HEK293 (cell line): ENCODE results near the gene DIP2B.
A peak's percentile ranks its signal among the peaks of the same experiment; 100 is the strongest.

ENCODE experiments used
- CTCF ChIA-PET: fragments of 350-600 bp; formaldehyde crosslinking; extraction: SDS; loops from one replicate; lab custom pipeline; 2021; ENCODE audit warnings: antibody characterized with exemption; lab: Yijun Ruan, JAX
- POLR2A ChIA-PET: fragments of 300-600 bp; formaldehyde crosslinking; extraction: SDS; loops from one replicate; lab custom pipeline; 2020; ENCODE audit warnings: antibody characterized with exemption, inconsistent platforms; lab: Yijun Ruan, JAX
- H3K27ac ChIP-seq: fragments of 200-500 bp; sonication (Bioruptor generic); 2 replicates; pipeline ENCODE4 v1.5.1; 2014; ENCODE audit warnings: low read depth, low read length, control low read depth, inconsistent platforms; ENCODE audit errors: extremely low read depth
- H3K36me3 ChIP-seq, 2 experiments: fragments of 200-500 bp in 1 of 2; sonication (Bioruptor generic) in 1 of 2; 1 replicate in 1 of 2; 2 replicates in 1 of 2; pipeline ENCODE4 v1.5.1; 2014 to 2017; ENCODE audit warnings: inconsistent platforms in 2 of 2, low read length in 2 of 2; ENCODE audit not compliant: control insufficient read depth in 2 of 2, insufficient read depth in 1 of 2
- H3K4me1 ChIP-seq: fragments of 200-500 bp; sonication (Bioruptor generic); 2 replicates; pipeline ENCODE4 v1.5.1; 2014; ENCODE audit warnings: mild to moderate bottlenecking, low read length, inconsistent platforms; ENCODE audit not compliant: control insufficient read depth, insufficient read depth
- H3K4me3 ChIP-seq: 2 replicates; pipeline ENCODE4 v1.5.1; 2011; ENCODE audit warnings: low read depth, mild to moderate bottlenecking, control low read depth, low read length, moderate library complexity
- H3K9me3 ChIP-seq: fragments of 200-500 bp; sonication (Bioruptor generic); 2 replicates; pipeline ENCODE4 v1.5.1; 2014; ENCODE audit warnings: low read depth, low read length, inconsistent platforms; ENCODE audit not compliant: control insufficient read depth, insufficient read depth
- BCL11B ChIP-seq: fragments of 450-650 bp; formaldehyde crosslinking; IDR thresholded peaks from 2 replicates; pipeline ENCODE4 v1.5.1; 2016; ENCODE audit warnings: low read depth, missing biosample characterization, missing genetic modification characterization
- FEZF1 ChIP-seq: fragments of 450-650 bp; formaldehyde crosslinking; IDR thresholded peaks from 2 replicates; pipeline ENCODE4 v1.5.1; 2016; ENCODE audit warnings: missing biosample characterization, missing genetic modification characterization
- HOXC10 ChIP-seq: sonication (generic); formaldehyde crosslinking; IDR thresholded peaks from 2 replicates; pipeline ENCODE4 v1.8.1; 2023; ENCODE audit warnings: mild to moderate bottlenecking, missing genetic modification reagents
- KLF8 ChIP-seq: fragments of 450-650 bp; formaldehyde crosslinking; IDR thresholded peaks from 2 replicates; pipeline ENCODE4 v1.5.1; 2016; ENCODE audit warnings: missing biosample characterization, missing genetic modification characterization
- REPIN1 ChIP-seq: fragments of 450-650 bp; formaldehyde crosslinking; IDR thresholded peaks from 2 replicates; pipeline ENCODE4 v1.5.1; 2017; ENCODE audit warnings: missing biosample characterization, missing genetic modification characterization, low read depth
- WT1 ChIP-seq: fragments of 450-650 bp; formaldehyde crosslinking; IDR thresholded peaks from 2 replicates; pipeline ENCODE4 v1.5.1; 2016; ENCODE audit warnings: missing biosample characterization, missing genetic modification characterization
- ZFHX2 ChIP-seq: fragments of 450-650 bp; formaldehyde crosslinking; conservative IDR thresholded peaks from 2 replicates; pipeline ENCODE4 v1.5.1; 2016; ENCODE audit warnings: missing biosample characterization, missing genetic modification characterization
- ZNF16 ChIP-seq: fragments of 450-650 bp; formaldehyde crosslinking; IDR thresholded peaks from 2 replicates; pipeline ENCODE4 v1.5.1; 2016; ENCODE audit warnings: low read depth, missing biosample characterization, missing genetic modification characterization
- ZNF266 ChIP-seq: fragments of 450-650 bp; formaldehyde crosslinking; IDR thresholded peaks from 2 replicates; pipeline ENCODE4 v1.5.1; 2016; ENCODE audit warnings: missing biosample characterization, missing genetic modification characterization, low read depth
- ZNF501 ChIP-seq: fragments of 450-650 bp; formaldehyde crosslinking; IDR thresholded peaks from 2 replicates; pipeline ENCODE4 v1.5.1; 2016; ENCODE audit warnings: missing biosample characterization, missing genetic modification characterization
- ZNF626 ChIP-seq: fragments of 450-650 bp; sonication (Bioruptor Pico); formaldehyde crosslinking; IDR thresholded peaks from 2 replicates; pipeline ENCODE4 v1.5.1; 2018; ENCODE audit warnings: missing biosample characterization, missing genetic modification characterization, inconsistent platforms
- ZNF843 ChIP-seq: fragments of 450-650 bp; formaldehyde crosslinking; IDR thresholded peaks from 2 replicates; pipeline ENCODE4 v1.5.1; 2016; ENCODE audit warnings: missing biosample characterization, missing genetic modification characterization
- ZSCAN16 ChIP-seq: fragments of 450-650 bp; formaldehyde crosslinking; IDR thresholded peaks from 2 replicates; pipeline ENCODE4 v1.5.1; 2016; ENCODE audit warnings: missing biosample characterization, missing genetic modification characterization
- ZSCAN23 ChIP-seq: fragments of 450-650 bp; formaldehyde crosslinking; IDR thresholded peaks from 2 replicates; pipeline ENCODE4 v1.5.1; 2016; ENCODE audit warnings: missing biosample characterization, missing genetic modification characterization
- ZSCAN30 ChIP-seq: fragments of 450-650 bp; IDR thresholded peaks from 2 replicates; pipeline ENCODE4 v1.5.1; 2018; ENCODE audit warnings: missing biosample characterization, mild to moderate bottlenecking, missing genetic modification characterization, moderate library complexity
- TF ChIP-seq, protein P1 (sequence below): fragments of 450-650 bp; formaldehyde crosslinking; IDR thresholded peaks from 2 replicates; pipeline ENCODE4 v1.5.1; 2016; ENCODE audit warnings: missing biosample characterization, missing genetic modification characterization
- TF ChIP-seq, protein P2 (sequence below): fragments of 450-650 bp; formaldehyde crosslinking; IDR thresholded peaks from 2 replicates; pipeline ENCODE4 v1.5.1; 2017; ENCODE audit warnings: missing biosample characterization, missing genetic modification characterization
- TF ChIP-seq, protein P3 (sequence below): fragments of 450-650 bp; formaldehyde crosslinking; IDR thresholded peaks from 2 replicates; pipeline ENCODE4 v1.5.1; 2016; ENCODE audit warnings: missing biosample characterization, missing genetic modification characterization, low read depth
- TF ChIP-seq, protein P4 (sequence below): fragments of 450-650 bp; formaldehyde crosslinking; IDR thresholded peaks from 2 replicates; pipeline ENCODE4 v1.5.1; 2016; ENCODE audit warnings: missing biosample characterization, missing genetic modification characterization
- TF ChIP-seq, protein P5 (sequence below): fragments of 450-650 bp; formaldehyde crosslinking; IDR thresholded peaks from 2 replicates; pipeline ENCODE4 v1.5.1; 2016; ENCODE audit warnings: missing biosample characterization, missing genetic modification characterization
- TF ChIP-seq, protein P6 (sequence below): fragments of 450-650 bp; formaldehyde crosslinking; IDR thresholded peaks from 2 replicates; pipeline ENCODE4 v1.5.1; 2016; ENCODE audit warnings: missing biosample characterization, missing genetic modification characterization
- TF ChIP-seq, protein P7 (sequence below): fragments of 450-650 bp; formaldehyde crosslinking; IDR thresholded peaks from 2 replicates; pipeline ENCODE4 v1.5.0; 2017; ENCODE audit warnings: missing biosample characterization, missing genetic modification characterization, borderline replicate concordance

Gene DIP2B

DNA sequence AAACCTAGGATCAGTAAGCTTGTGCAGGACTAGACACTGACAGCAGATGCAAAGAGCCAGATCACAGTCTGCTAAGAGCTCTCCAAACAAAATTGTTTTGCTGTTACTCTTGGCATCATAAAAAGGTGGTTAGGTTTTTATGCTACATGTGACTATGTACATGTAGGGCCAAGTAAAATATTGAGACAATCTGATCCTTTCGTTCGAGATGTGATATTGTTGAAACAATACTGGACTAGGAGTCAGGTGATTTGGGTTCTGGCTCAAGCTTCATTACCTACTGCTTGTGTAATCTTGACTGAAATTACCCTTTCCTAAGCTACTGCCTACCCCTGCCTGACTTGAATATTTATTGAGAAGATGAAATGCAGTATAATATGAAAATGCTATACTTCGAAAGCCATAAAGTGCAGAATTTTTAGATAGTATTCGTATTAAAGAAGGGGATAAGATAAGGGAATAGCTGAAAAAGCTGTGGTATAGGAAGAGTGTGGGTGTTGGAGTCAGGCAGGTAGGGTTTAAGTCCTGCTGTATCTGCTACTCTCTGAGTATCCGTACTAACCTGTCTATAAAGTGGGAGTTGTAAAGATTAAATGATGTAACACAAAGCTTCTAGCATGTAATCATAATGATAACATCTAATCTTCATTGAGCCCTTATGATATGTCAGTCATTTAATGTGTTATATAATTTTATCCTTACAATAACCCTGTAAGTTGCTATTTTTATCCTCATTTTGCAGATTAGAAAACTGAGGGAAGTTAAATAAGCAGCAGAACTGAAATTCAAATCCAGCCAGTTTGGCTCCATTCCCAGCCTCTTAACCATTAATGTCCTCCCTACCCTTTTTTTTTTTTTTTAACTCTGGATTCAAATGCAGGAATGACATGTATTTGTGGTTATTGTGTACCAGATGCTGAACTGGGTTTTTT, 220.5 kb downstream of the DIP2B start:
- no peaks in the 10 kb centered on the region for H3K9me3 ChIP-seq
- peak overlapping the region; percentile 2; the same call in 1 of the 2 replicates for H3K27ac ChIP-seq
- H3K4me1 ChIP-seq, result peaks cover 10% of the 10 kb centered on the region
- POLR2A ChIA-PET, result no interaction called here
- peaks cover 9 to 66% of the 10 kb centered on the region in 2 experiments; a peak in 2 of 3 replicates for H3K36me3 ChIP-seq
- CTCF ChIA-PET, result interaction anchor here (0.5 to 1.5 kb wide), 4 partner anchors 10 to 949 kb away, joined by 3 to 4 read pairs (median 4); partner anchors contain the start of gene DIP2B
- H3K4me3 ChIP-seq, result no peak overlapping the region
- TF ChIP-seq ZSCAN30 (0 out of 2 replicates have a peak, but pooled peaks have one; percentile 50), FEZF1 (peak; percentile 64), ZNF266 (tag by site-specific recombination) (no peak), ZFHX2 (tag by site-specific recombination) (peak; percentile 25; the same call in 1 of the 2 replicates), REPIN1 (tag by site-specific recombination) (0 out of 2 replicates have a peak, but pooled peaks have one; percentile 70), ZSCAN23 (tag by site-specific recombination) (0 out of 2 replicates have a peak, but pooled peaks have one; percentile 37), WT1 (tag by site-specific recombination) (peak; percentile 90), HOXC10 (no peak), ZSCAN16 (peak; percentile 88; the same call in 1 of the 2 replicates), ZNF843 (tag by site-specific recombination) (peak; percentile 90), ZNF501 (tag by site-specific recombination) (peak; percentile 43; the same call in 1 of the 2 replicates), KLF8 (peak; percentile 81), BCL11B (tag by site-specific recombination) (peak; percentile 87), ZNF626 (tag by site-specific recombination) (no peak), ZNF16 (tag by site-specific recombination) (peak; percentile 10; the same call in 1 of the 2 replicates)
- TF ChIP-seq, protein P1, sequence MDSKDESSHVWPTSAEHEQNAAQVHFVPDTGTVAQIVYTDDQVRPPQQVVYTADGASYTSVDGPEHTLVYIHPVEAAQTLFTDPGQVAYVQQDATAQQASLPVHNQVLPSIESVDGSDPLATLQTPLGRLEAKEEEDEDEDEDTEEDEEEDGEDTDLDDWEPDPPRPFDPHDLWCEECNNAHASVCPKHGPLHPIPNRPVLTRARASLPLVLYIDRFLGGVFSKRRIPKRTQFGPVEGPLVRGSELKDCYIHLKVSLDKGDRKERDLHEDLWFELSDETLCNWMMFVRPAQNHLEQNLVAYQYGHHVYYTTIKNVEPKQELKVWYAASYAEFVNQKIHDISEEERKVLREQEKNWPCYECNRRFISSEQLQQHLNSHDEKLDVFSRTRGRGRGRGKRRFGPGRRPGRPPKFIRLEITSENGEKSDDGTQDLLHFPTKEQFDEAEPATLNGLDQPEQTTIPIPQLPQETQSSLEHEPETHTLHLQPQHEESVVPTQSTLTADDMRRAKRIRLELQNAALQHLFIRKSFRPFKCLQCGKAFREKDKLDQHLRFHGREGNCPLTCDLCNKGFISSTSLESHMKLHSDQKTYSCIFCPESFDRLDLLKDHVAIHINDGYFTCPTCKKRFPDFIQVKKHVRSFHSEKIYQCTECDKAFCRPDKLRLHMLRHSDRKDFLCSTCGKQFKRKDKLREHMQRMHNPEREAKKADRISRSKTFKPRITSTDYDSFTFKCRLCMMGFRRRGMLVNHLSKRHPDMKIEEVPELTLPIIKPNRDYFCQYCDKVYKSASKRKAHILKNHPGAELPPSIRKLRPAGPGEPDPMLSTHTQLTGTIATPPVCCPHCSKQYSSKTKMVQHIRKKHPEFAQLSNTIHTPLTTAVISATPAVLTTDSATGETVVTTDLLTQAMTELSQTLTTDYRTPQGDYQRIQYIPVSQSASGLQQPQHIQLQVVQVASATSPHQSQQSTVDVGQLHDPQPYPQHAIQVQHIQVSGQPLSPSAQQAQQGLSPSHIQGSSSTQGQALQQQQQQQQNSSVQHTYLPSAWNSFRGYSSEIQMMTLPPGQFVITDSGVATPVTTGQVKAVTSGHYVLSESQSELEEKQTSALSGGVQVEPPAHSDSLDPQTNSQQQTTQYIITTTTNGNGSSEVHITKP, result no peak; the same call in 1 of the 2 replicates
- TF ChIP-seq, protein P2, sequence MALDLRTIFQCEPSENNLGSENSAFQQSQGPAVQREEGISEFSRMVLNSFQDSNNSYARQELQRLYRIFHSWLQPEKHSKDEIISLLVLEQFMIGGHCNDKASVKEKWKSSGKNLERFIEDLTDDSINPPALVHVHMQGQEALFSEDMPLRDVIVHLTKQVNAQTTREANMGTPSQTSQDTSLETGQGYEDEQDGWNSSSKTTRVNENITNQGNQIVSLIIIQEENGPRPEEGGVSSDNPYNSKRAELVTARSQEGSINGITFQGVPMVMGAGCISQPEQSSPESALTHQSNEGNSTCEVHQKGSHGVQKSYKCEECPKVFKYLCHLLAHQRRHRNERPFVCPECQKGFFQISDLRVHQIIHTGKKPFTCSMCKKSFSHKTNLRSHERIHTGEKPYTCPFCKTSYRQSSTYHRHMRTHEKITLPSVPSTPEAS (tag by site-specific recombination), result 0 out of 2 replicates have a peak, but pooled peaks have one; percentile 20
- TF ChIP-seq, protein P3, sequence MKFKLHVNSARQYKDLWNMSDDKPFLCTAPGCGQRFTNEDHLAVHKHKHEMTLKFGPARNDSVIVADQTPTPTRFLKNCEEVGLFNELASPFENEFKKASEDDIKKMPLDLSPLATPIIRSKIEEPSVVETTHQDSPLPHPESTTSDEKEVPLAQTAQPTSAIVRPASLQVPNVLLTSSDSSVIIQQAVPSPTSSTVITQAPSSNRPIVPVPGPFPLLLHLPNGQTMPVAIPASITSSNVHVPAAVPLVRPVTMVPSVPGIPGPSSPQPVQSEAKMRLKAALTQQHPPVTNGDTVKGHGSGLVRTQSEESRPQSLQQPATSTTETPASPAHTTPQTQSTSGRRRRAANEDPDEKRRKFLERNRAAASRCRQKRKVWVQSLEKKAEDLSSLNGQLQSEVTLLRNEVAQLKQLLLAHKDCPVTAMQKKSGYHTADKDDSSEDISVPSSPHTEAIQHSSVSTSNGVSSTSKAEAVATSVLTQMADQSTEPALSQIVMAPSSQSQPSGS (tag by site-specific recombination), result 0 out of 2 replicates have a peak, but pooled peaks have one; percentile 38
- TF ChIP-seq, protein P4, sequence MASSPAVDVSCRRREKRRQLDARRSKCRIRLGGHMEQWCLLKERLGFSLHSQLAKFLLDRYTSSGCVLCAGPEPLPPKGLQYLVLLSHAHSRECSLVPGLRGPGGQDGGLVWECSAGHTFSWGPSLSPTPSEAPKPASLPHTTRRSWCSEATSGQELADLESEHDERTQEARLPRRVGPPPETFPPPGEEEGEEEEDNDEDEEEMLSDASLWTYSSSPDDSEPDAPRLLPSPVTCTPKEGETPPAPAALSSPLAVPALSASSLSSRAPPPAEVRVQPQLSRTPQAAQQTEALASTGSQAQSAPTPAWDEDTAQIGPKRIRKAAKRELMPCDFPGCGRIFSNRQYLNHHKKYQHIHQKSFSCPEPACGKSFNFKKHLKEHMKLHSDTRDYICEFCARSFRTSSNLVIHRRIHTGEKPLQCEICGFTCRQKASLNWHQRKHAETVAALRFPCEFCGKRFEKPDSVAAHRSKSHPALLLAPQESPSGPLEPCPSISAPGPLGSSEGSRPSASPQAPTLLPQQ (tag by site-specific recombination), result peak; percentile 53
- TF ChIP-seq, protein P5, sequence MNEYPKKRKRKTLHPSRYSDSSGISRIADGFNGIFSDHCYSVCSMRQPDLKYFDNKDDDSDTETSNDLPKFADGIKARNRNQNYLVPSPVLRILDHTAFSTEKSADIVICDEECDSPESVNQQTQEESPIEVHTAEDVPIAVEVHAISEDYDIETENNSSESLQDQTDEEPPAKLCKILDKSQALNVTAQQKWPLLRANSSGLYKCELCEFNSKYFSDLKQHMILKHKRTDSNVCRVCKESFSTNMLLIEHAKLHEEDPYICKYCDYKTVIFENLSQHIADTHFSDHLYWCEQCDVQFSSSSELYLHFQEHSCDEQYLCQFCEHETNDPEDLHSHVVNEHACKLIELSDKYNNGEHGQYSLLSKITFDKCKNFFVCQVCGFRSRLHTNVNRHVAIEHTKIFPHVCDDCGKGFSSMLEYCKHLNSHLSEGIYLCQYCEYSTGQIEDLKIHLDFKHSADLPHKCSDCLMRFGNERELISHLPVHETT (tag by site-specific recombination), result 0 out of 2 replicates have a peak, but pooled peaks have one; percentile 18
- TF ChIP-seq, protein P6, sequence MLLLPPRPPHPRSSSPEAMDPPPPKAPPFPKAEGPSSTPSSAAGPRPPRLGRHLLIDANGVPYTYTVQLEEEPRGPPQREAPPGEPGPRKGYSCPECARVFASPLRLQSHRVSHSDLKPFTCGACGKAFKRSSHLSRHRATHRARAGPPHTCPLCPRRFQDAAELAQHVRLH (tag by site-specific recombination), result peak; percentile 85
- TF ChIP-seq, protein P7, sequence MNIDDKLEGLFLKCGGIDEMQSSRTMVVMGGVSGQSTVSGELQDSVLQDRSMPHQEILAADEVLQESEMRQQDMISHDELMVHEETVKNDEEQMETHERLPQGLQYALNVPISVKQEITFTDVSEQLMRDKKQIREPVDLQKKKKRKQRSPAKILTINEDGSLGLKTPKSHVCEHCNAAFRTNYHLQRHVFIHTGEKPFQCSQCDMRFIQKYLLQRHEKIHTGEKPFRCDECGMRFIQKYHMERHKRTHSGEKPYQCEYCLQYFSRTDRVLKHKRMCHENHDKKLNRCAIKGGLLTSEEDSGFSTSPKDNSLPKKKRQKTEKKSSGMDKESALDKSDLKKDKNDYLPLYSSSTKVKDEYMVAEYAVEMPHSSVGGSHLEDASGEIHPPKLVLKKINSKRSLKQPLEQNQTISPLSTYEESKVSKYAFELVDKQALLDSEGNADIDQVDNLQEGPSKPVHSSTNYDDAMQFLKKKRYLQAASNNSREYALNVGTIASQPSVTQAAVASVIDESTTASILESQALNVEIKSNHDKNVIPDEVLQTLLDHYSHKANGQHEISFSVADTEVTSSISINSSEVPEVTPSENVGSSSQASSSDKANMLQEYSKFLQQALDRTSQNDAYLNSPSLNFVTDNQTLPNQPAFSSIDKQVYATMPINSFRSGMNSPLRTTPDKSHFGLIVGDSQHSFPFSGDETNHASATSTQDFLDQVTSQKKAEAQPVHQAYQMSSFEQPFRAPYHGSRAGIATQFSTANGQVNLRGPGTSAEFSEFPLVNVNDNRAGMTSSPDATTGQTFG, result no peak
